Stomach (tissue), 9 donors: ENCODE data around the gene ELMO1. TPM values are rescaled to one million over a fixed set of nuclear protein-coding genes. Genes with fewer than 3 reads are reported as not detected.

ENCODE experiments used
- DNase-seq, 2 donors: peaks; one replicate each; pipeline versions ENCODE4 v3.0.0 to v3.0.0-alpha.2; 2013 to 2019
- H3K27ac ChIP-seq, 5 donors: fragments of 200-600 bp in 4 of 5; sonication (generic) in 4 of 5; one replicate each; pipeline ENCODE4 v1.5.1; 2013 to 2019; ENCODE audit warnings: mild to moderate bottlenecking in 1 of 5, moderate library complexity in 1 of 5
- H3K27me3 ChIP-seq, 3 donors: fragments of 200-600 bp; sonication (generic); one replicate each; pipeline ENCODE4 v1.5.1; 2017 to 2019; ENCODE audit warnings: mixed run types in 1 of 3
- H3K36me3 ChIP-seq, 4 donors: fragments of 200-600 bp; sonication (generic); 1 replicate in 3 of 4; 2 replicates in 1 of 4; pipeline ENCODE4 v1.5.1; 2016 to 2019
- H3K4me1 ChIP-seq, 4 donors: fragments of 200-600 bp; sonication (generic); one replicate each; pipeline ENCODE4 v1.5.1; 2016 to 2019
- H3K4me3 ChIP-seq, 4 donors: fragments of 200-600 bp; sonication (generic) in 3 of 4; one replicate each; pipeline ENCODE4 v1.5.1; 2016 to 2019; ENCODE audit warnings: mild to moderate bottlenecking in 1 of 4
- H3K9me3 ChIP-seq, 4 donors: fragments of 200-600 bp; sonication (generic); one replicate each; pipeline ENCODE4 v1.5.1; 2016 to 2019
- EP300 ChIP-seq: sonication (generic); formaldehyde crosslinking; IDR thresholded peaks from one replicate; pipeline ENCODE4 v1.6.1; 2017; ENCODE audit warnings: antibody characterized with exemption
- POLR2A ChIP-seq, 4 donors: fragments of 450-650 bp; IDR thresholded peaks; one replicate each; pipeline ENCODE4 v1.6.1; 2016; ENCODE audit warnings: antibody characterized with exemption in 4 of 4, control low read depth in 2 of 4, mild to moderate bottlenecking in 1 of 4, moderate library complexity in 1 of 4
- POLR2AphosphoS5 ChIP-seq, 3 donors: sonication (generic); formaldehyde crosslinking; IDR thresholded peaks; one replicate each; pipeline ENCODE4 v1.6.1; 2016; ENCODE audit warnings: antibody characterized with exemption in 3 of 3
- WGBS, 5 donors: extraction: QIAGEN DNeasy Blood & Tissue Kit in 3 of 5; methylation state at CpG; one replicate each; pipeline versions ENCODE4 v1.1.5 to v1.1.7; 2013 to 2018; 5-methylcytosine and 5-hydroxymethylcytosine counted together
- intact Hi-C: fragments of 100-400 bp; cut with DNase I; formaldehyde crosslinking; loops from one replicate; pipeline ENCODE4 v1.15.1; 2023; ENCODE audit warnings: low total_unique reads
- polyA plus RNA-seq, 3 donors: library from polyadenylated mRNA; stranded (reverse); fragments of 200-250 nt; gene quantifications; one replicate each; pipeline ENCODE4 v1.2.3, GENCODE V29; 2013
- total RNA-seq, 5 donors: library from RNA; depleted of rRNA; stranded (reverse); fragments of >200 nt; gene quantifications; one replicate each; pipeline versions ENCODE4 v1.1.0 to v1.2.3, GENCODE V29; 2014 to 2016
- TF ChIP-seq, protein P1 (sequence below), 7 experiments: fragments of 450-650 bp in 4 of 7; fragments of 200-600 bp in 3 of 7; sonication (generic) in 3 of 7; IDR thresholded peaks; one replicate each; pipeline ENCODE4 v1.5.1; 2016 to 2019; ENCODE audit warnings: antibody characterized with exemption in 7 of 7, control low read depth in 2 of 7, mild to moderate bottlenecking in 1 of 7
- donor health status: healthy with polysubstance abuse.
- donor health status: Bipolar disorder and iron deficiency.
- donor health status: healthy.

Gene ELMO1
- total and polyA plus RNA-seq, 8 donors: 4.1 to 117 (median 44.8) TPM

DNA sequence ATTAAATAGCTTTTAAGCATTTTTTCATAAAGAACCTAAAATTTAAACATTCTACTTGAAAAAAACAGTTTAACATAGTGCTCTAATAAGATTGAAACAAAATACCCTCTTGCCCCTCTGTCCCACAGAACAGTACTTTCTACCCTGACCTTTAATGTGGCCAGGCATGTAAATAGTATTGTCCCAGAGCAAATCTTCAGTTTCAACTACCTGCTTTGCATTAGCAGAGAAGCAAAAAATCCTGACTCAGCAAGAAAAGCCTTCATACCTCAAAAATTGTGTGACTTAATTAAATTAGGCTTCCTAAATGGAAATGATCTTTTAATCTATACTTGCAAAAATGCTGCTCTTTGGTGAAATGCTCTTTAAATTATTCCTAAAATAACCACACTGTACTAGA lies 487.0 kb downstream of the ELMO1 start:
- DNase-seq: no peak
- H3K9me3 ChIP-seq: no peaks in the 10 kb centered on the region
- H3K4me3 ChIP-seq: no peak overlapping the region
- H3K4me1 ChIP-seq: peaks cover 18 to 28% (median 22%) of the 10 kb centered on the region in 4 donors
- H3K36me3 ChIP-seq: no peaks in the 10 kb centered on the region
- TF ChIP-seq, protein P1, sequence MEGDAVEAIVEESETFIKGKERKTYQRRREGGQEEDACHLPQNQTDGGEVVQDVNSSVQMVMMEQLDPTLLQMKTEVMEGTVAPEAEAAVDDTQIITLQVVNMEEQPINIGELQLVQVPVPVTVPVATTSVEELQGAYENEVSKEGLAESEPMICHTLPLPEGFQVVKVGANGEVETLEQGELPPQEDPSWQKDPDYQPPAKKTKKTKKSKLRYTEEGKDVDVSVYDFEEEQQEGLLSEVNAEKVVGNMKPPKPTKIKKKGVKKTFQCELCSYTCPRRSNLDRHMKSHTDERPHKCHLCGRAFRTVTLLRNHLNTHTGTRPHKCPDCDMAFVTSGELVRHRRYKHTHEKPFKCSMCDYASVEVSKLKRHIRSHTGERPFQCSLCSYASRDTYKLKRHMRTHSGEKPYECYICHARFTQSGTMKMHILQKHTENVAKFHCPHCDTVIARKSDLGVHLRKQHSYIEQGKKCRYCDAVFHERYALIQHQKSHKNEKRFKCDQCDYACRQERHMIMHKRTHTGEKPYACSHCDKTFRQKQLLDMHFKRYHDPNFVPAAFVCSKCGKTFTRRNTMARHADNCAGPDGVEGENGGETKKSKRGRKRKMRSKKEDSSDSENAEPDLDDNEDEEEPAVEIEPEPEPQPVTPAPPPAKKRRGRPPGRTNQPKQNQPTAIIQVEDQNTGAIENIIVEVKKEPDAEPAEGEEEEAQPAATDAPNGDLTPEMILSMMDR (IDR thresholded peaks at IDR 0.05): no peak
- TF ChIP-seq POLR2A (IDR thresholded peaks at IDR 0.05) (no peak), EP300 (no peak), POLR2AphosphoS5 (IDR thresholded peaks at IDR 0.05) (no peak)
- no peaks in the 10 kb centered on the region for H3K27me3 ChIP-seq
- H3K27ac ChIP-seq: no peak overlapping the region
- intact Hi-C loops: loop anchor here (10.0 kb wide), 1 partner anchor 223 kb away; no protein-coding TSS in a partner anchor

DNA sequence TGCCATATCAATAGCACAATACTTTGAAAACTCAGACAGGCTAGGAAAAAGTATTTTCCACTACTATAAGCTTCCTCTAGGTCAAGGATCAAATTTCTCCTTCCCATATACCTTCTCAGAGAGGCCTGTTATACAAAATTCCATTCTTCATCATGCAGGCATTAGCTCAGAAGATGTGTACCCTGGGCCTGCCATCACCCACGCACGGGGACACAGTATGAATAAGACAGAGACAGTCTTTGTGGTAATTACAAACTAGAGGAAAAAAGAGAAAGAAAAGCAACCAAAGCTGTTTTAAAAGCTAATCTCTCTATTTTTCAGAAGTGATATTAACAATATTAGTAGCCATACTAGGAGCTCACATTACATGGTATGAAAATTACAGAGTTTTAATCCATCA lies 487.6 kb downstream of the ELMO1 start:
- 73 to 93% (median 86%) methylated on average over 2 of the region's 2 CpGs for WGBS, 5 donors
- no peak overlapping the region for H3K4me3 ChIP-seq
- no peaks in the 10 kb centered on the region for H3K27me3 ChIP-seq
- no peak for TF ChIP-seq POLR2A (IDR thresholded peaks at IDR 0.05)
- TF ChIP-seq, protein P1 (IDR thresholded peaks at IDR 0.05): no peak
- intact Hi-C loops: loop anchor here (10.0 kb wide), 1 partner anchor 224 kb away; no protein-coding TSS in a partner anchor
- H3K4me1 ChIP-seq: peaks cover 12 to 23% (median 16%) of the 10 kb centered on the region in 4 donors
- no peaks in the 10 kb centered on the region for H3K9me3 ChIP-seq
- no peaks in the 10 kb centered on the region for H3K36me3 ChIP-seq
- DNase-seq: no peak
- no peak overlapping the region for H3K27ac ChIP-seq

DNA sequence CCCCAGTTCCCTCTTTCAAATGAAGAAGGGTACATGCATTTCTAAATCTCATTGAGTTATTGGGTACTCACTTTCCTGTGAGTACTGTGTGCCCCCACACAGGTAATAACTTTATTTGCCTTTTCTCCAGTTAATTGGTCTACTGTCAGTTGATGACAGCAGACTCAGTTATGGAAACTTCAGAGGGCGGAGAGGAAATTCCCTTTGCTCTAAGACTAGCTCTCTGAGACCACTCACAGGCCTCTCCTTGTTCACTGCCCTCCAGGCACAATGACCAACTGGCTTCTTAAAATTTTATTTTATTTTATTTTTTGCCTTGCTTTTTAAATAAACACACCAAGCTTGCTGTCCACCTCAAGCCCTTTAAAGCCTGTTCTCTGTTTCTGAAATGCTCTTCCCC lies 488.6 kb downstream of the ELMO1 start:
- no peak for DNase-seq
- Histone ChIP-seq H3K27ac (no peak overlapping the region), H3K27me3 (no peaks in the 10 kb centered on the region), H3K4me3 (no peak overlapping the region), H3K4me1 (peaks cover 3 to 13% (median 7%) of the 10 kb centered on the region in 4 donors), H3K9me3 (no peaks in the 10 kb centered on the region), H3K36me3 (no peaks in the 10 kb centered on the region)
- WGBS, 5 donors: 95 to 100% (median 100%) methylated on average over 1 of the region's 1 CpG
- TF ChIP-seq, protein P1 (IDR thresholded peaks at IDR 0.05): no peak
- TF ChIP-seq EP300 (no peak), POLR2AphosphoS5 (IDR thresholded peaks at IDR 0.05) (no peak), POLR2A (IDR thresholded peaks at IDR 0.05) (no peak)
- intact Hi-C loops: loop anchor here (10.0 kb wide), 1 partner anchor 225 kb away; no protein-coding TSS in a partner anchor

DNA sequence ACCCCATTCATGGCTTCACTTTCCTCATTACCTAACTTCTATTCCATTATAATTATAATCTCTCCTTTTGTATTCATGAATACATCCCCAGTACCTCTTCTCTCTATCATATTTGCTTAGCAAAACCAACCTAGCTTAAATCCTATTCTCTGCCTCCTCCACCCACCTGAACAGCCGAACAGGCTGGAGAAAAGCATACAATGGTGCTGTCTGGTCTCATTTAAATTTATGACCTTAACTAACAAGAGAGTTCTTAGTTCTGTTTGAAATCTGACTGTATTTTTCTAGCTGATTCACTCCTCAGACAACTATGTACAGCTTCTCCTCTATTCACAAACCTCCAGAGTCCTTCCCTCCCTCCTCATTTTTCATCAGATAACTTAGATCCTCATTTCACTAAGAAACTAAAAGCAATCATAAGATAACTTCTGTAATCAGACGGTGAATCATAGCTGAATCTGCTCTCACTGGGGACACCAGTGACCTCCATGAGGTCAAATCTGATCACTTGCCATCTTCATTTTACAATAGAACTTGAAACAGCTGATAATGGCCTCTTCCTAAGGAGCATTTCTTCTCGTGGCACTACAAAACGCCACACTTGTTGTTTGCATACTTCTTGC lies 490.4 kb downstream of the ELMO1 start:
- WGBS, 5 donors: 62 to 75% (median 69%) methylated on average over 4 of the region's 4 CpGs
- Histone ChIP-seq H3K9me3 (no peaks in the 10 kb centered on the region), H3K36me3 (no peaks in the 10 kb centered on the region), H3K27ac (no peak overlapping the region), H3K4me1 (peaks cover 0 to 9% (median 2%) of the 10 kb centered on the region in 4 donors), H3K27me3 (no peaks in the 10 kb centered on the region), H3K4me3 (no peak overlapping the region)
- intact Hi-C loops: no loop called here
- TF ChIP-seq POLR2AphosphoS5 (IDR thresholded peaks at IDR 0.05) (no peak), POLR2A (IDR thresholded peaks at IDR 0.05) (no peak), EP300 (no peak)
- TF ChIP-seq, protein P1 (IDR thresholded peaks at IDR 0.05): no peak
- no peak for DNase-seq
